Brain microvascular endothelial cell (primary cell): ENCODE results near the gene UQCRFS1.
"Not testable (repeated sequence)": the region's sequence is repeated elsewhere in the genome, so short reads cannot be mapped to it uniquely, and the experiment has no call there.

Experiments
- DNase-seq: peaks from one replicate; pipeline ENCODE4 v3.0.0-alpha.2; 2020
- H3K27ac ChIP-seq: fragments of 250-450 bp; sonication (Bioruptor Pico); 2 replicates; pipeline ENCODE4 v1.5.1; 2020; ENCODE audit warnings: mild to moderate bottlenecking, moderate library complexity
- H3K27me3 ChIP-seq: fragments of 250-450 bp; sonication (Bioruptor Pico); replicated peaks from 2 replicates; pipeline ENCODE4 v1.5.1; 2020; ENCODE audit warnings: mild to moderate bottlenecking
- H3K36me3 ChIP-seq: fragments of 250-450 bp; sonication (Bioruptor Pico); replicated peaks from 2 replicates; pipeline ENCODE4 v1.5.1; 2020; ENCODE audit warnings: mild to moderate bottlenecking
- H3K4me3 ChIP-seq: 2 replicates; pipeline ENCODE4 v1.5.1; 2011; ENCODE audit warnings: low read depth, mild to moderate bottlenecking, control low read depth, low read length, moderate library complexity
- in situ Hi-C: cut with HindIII; loops from 2 replicates; pipeline ENCODE4 v1.10.0; 2017; ENCODE audit warnings: low sequenced_read_pairs, low pct_ligation_motif_present
- TF ChIP-seq, protein P1 (sequence below): IDR thresholded peaks from 2 replicates; pipeline ENCODE4 v1.5.1; 2011; ENCODE audit warnings: low read depth, mild to moderate bottlenecking, moderate library complexity, low read length, control low read depth, inconsistent platforms; ENCODE audit errors: missing control alignments

The UQCRFS1 gene

DNA sequence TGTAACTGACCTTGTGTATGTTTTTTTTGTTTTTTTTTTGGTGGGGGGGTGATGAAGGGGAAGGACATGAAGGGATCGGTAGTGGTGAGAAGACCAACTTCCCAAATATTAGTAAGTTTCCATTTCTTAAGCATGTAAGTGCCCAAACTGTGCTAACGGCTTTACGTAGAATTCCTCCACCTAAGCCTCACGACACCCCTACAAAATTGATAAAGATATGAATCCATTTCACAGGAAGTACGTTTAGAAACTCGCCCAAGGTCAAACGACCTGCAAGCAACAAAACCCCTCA lies 649 bp downstream of the UQCRFS1 start:
- Histone ChIP-seq H3K4me3 (peak overlapping the region; percentile 85), H3K36me3 (no peaks in the 10 kb centered on the region), H3K27ac (peak overlapping the region; percentile 92), H3K27me3 (no peaks in the 10 kb centered on the region)
- in situ Hi-C loops: no loop called here
- TF ChIP-seq, protein P1, sequence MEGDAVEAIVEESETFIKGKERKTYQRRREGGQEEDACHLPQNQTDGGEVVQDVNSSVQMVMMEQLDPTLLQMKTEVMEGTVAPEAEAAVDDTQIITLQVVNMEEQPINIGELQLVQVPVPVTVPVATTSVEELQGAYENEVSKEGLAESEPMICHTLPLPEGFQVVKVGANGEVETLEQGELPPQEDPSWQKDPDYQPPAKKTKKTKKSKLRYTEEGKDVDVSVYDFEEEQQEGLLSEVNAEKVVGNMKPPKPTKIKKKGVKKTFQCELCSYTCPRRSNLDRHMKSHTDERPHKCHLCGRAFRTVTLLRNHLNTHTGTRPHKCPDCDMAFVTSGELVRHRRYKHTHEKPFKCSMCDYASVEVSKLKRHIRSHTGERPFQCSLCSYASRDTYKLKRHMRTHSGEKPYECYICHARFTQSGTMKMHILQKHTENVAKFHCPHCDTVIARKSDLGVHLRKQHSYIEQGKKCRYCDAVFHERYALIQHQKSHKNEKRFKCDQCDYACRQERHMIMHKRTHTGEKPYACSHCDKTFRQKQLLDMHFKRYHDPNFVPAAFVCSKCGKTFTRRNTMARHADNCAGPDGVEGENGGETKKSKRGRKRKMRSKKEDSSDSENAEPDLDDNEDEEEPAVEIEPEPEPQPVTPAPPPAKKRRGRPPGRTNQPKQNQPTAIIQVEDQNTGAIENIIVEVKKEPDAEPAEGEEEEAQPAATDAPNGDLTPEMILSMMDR: no peak
- DNase-seq: no peak

DNA sequence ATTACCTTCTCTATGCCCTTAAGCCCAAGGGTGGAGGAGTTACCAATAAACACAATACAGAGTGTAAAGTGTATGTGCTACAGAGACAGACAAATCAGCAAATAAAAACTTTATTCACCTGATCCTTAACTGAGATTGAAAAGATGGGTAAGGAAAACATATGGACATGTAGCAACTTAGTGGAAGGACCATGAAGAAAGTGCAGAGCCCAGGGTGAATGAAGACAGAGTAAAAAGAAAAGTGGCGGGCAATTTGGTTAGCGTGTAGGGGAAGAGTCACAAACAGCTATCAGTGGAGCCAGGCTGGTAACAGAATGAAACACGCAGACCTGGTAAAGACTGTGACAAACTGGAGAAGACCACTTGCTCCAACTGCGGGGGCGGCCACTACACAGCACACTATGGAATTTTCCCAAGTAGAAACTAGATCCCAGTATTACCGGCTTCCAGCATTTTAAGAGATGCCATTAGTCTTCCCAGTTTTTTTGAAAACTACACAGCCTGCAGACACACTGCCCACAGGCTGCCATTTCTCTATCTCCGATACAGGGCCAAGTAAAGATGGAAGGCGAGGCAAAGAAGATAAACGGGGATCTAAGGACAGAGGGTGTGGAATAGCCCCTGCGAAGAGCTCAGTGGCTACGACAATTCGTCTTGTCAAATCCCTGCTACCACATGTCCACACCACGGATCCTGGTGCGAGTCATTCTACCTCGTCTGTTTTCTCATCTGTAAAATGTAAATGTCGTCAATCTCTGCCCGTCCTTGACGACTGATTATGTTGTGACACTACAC lies 1.2 kb downstream of the UQCRFS1 start:
- in situ Hi-C loops: no loop called here
- DNase-seq: peak; percentile 9

DNA sequence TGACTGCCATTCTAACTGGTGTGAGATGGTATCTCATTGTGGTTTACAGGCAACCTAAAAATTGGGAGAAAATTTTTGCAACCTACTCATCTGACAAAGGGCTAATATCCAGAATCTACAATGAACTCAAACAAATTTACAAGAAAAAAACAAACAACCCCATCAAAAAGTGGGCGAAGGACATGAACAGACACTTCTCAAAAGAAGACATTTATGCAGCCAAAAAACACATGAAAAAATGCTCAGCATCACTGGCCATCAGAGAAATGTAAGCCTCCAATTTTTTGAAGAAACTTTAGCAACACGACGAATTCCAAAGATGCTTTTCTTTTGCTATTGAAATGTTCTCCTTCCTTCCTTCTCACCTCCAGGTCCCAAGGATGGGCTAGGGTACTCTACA lies 1.9 kb downstream of the UQCRFS1 start:
- H3K4me3 ChIP-seq, in situ Hi-C loops, H3K27me3 ChIP-seq, DNase-seq, H3K36me3 ChIP-seq, H3K27ac ChIP-seq: not testable (repeated sequence)

More for the DNA sequence above, 1.2 kb downstream of the UQCRFS1 start:
- peak overlapping the region; percentile 85 for H3K4me3 ChIP-seq
- H3K27me3 ChIP-seq: no peaks in the 10 kb centered on the region
- H3K27ac ChIP-seq: peak overlapping the region; percentile 92
- peaks cover under 1% of the 10 kb centered on the region for H3K36me3 ChIP-seq
- TF ChIP-seq, protein P1: no peak

DNA sequence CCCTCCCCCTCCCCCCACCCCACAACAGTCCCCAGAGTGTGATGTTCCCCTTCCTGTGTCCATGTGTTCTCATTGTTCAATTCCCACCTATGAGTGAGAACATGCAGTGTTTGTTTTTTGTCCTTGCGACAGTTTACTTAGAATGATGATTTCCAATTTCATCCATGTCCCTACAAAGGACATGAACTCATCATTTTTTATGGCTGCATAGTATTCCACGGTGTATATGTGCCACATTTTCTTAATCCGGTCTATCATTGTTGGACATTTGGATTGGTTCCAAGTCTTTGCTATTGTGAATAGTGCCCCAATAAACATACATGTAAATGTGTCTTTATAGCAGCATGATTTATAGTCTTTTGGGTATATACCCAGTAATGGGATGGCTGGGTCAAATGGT lies 2.4 kb downstream of the UQCRFS1 start:
- in situ Hi-C loops, H3K27me3 ChIP-seq, H3K36me3 ChIP-seq, H3K27ac ChIP-seq, H3K4me3 ChIP-seq, DNase-seq: not testable (repeated sequence)

DNA sequence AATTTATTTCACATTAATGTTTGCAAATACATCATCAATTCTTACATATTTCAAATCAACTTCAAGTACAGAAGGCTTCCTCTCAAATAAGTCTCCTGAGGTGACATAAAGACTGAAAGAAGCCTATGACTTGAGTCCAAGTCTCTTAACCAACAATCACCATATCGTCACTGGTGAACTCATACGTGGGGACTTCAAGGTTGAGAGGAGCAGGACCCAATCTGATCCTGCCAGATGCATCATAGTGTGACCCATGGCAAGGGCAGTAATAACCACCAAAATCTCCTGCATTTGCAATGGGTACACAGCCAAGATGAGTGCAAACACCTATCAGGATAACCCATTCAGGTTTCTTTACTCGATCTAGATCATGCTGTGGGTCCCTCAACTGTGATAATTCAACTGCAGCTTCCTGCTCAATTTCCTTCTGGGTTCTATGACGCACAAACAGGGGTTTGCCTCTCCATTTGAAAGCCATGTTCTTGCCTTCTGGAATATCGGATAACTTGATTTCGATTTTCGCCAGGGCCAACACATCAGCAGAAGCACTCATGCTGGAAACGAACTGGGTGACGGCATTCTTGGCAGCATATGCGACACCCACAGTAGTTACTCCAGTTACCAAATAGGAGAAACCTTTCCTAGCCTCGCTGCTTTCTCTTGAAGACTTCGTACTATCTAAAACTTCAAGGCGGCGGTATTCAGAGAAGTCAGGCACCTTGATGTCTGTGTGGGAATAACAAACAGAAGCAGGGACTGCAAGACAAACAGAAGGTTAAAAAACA lies 5.4 kb downstream of the UQCRFS1 start:
- H3K36me3 ChIP-seq, H3K27me3 ChIP-seq, H3K27ac ChIP-seq, in situ Hi-C loops, DNase-seq, H3K4me3 ChIP-seq: not testable (repeated sequence)

DNA sequence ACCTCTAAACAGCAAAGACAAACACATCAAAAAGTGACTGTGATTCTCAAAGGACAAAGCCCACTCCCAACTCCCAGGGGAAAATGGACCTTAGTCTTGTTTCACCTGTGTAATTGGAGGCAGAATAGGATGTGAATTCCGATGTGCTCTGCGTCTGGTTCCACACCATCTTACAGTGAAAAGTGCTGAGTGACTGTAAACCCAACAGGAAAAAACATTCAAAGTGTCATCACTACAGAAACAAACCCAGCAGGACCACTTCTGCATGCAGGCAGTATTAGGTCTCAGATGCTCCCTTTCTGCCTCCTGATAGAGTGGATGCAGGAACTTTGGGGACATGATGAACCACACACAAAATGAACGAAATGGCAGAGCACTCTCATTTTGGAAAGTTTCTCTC lies 6.5 kb downstream of the UQCRFS1 start:
- no peak for DNase-seq
- no peak overlapping the region for H3K4me3 ChIP-seq
- TF ChIP-seq, protein P1: no peak
- H3K27ac ChIP-seq: no peak overlapping the region
- peaks cover 8% of the 10 kb centered on the region for H3K36me3 ChIP-seq
- in situ Hi-C loops: no loop called here
- no peaks in the 10 kb centered on the region for H3K27me3 ChIP-seq

DNA sequence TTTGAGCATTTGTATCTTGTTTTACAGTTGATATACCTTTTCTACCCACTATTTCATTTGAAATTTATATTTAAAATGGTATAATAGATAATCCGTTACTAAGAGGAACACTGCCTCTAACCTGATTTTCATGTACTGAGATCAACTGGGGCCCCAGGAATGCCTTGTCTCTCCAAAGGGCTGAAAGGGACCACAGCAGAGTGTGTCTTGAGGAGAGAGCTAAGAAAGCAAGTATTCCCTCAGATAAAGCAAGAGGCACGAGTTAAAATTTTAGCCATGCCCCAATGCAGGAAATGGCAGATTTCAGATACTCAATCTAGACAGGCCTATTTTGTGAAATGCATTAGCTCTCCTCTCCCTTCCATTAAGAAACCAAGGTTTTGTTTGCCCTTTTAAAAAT lies 10.7 kb downstream of the UQCRFS1 start:
- H3K27ac ChIP-seq: no peak overlapping the region
- TF ChIP-seq, protein P1: no peak
- in situ Hi-C loops: no loop called here
- H3K4me3 ChIP-seq: no peak overlapping the region
- peaks cover 8% of the 10 kb centered on the region for H3K36me3 ChIP-seq
- no peak for DNase-seq
- no peaks in the 10 kb centered on the region for H3K27me3 ChIP-seq
